ENCODE results near the gene PHPT1. TPM values are rescaled to one million over a fixed set of nuclear protein-coding genes. Genes with fewer than 3 reads are reported as not detected.
"Not testable (repeated sequence)": the region's sequence is repeated elsewhere in the genome, so short reads cannot be mapped to it uniquely, and the experiment has no call there.

PHPT1 gene
- total RNA-seq, 1 experiment from 2014 or later, result 75.5 TPM

GRCh38 chr9:136865041-136865767 is 16.0 kb downstream of the PHPT1 start:
- Histone ChIP-seq H3K27me3 (ENCODE audit: control insufficient read depth, insufficient read depth, low read length) (no peaks in the 10 kb centered on the region), H3K4me3 (ENCODE audit: insufficient read depth, low read depth, low read length) (peak overlapping the region; percentile 82), H3K36me3 (replicated peaks; ENCODE audit: control insufficient read depth, insufficient read depth, low read length) (peaks cover 18% of the 10 kb centered on the region)
- DNase-seq, result no peak

- H3K36me3 ChIP-seq (replicated peaks; ENCODE audit: control insufficient read depth, insufficient read depth, low read length), result peaks cover 18% of the 10 kb centered on the region
- H3K4me3 ChIP-seq (ENCODE audit: insufficient read depth, low read depth, low read length), result peak overlapping the region; percentile 82
- no peaks in the 10 kb centered on the region for H3K27me3 ChIP-seq (ENCODE audit: control insufficient read depth, insufficient read depth, low read length)
- peak; percentile 88 for DNase-seq
Measured at GRCh38 chr9:136865768-136866103, 16.5 kb downstream of the PHPT1 start.

- H3K27me3 ChIP-seq (ENCODE audit: control insufficient read depth, insufficient read depth, low read length); DNase-seq: not testable (repeated sequence)
- H3K4me3 ChIP-seq (ENCODE audit: insufficient read depth, low read depth, low read length), result peak overlapping the region; percentile 82
- H3K36me3 ChIP-seq (replicated peaks; ENCODE audit: control insufficient read depth, insufficient read depth, low read length), result peaks cover 18% of the 10 kb centered on the region
Measured at GRCh38 chr9:136866898-136867421, 17.8 kb downstream of the PHPT1 start.

- Histone ChIP-seq H3K4me3 (ENCODE audit: insufficient read depth, low read depth, low read length) (no peak overlapping the region), H3K36me3 (replicated peaks; ENCODE audit: control insufficient read depth, insufficient read depth, low read length) (peaks cover 14% of the 10 kb centered on the region), H3K27me3 (ENCODE audit: control insufficient read depth, insufficient read depth, low read length) (no peaks in the 10 kb centered on the region)
- no peak for DNase-seq
Measured at GRCh38 chr9:136867480-136867879, 18.3 kb downstream of the PHPT1 start.

- H3K27me3 ChIP-seq (ENCODE audit: control insufficient read depth, insufficient read depth, low read length), result no peaks in the 10 kb centered on the region
- no peak overlapping the region for H3K4me3 ChIP-seq (ENCODE audit: insufficient read depth, low read depth, low read length)
- peak; percentile 11 for DNase-seq
- H3K36me3 ChIP-seq (replicated peaks; ENCODE audit: control insufficient read depth, insufficient read depth, low read length), result peaks cover 9% of the 10 kb centered on the region
Measured at GRCh38 chr9:136867917-136868316, 18.7 kb downstream of the PHPT1 start.

- DNase-seq, result peak; percentile 14
- Histone ChIP-seq H3K27me3 (ENCODE audit: control insufficient read depth, insufficient read depth, low read length) (no peaks in the 10 kb centered on the region), H3K36me3 (replicated peaks; ENCODE audit: control insufficient read depth, insufficient read depth, low read length) (peaks cover 5% of the 10 kb centered on the region), H3K4me3 (ENCODE audit: insufficient read depth, low read depth, low read length) (no peak overlapping the region)
Measured at GRCh38 chr9:136868644-136869043, 19.4 kb downstream of the PHPT1 start.

- not testable (repeated sequence) for DNase-seq; H3K4me3 ChIP-seq (ENCODE audit: insufficient read depth, low read depth, low read length); H3K27me3 ChIP-seq (ENCODE audit: control insufficient read depth, insufficient read depth, low read length); H3K36me3 ChIP-seq (replicated peaks; ENCODE audit: control insufficient read depth, insufficient read depth, low read length)
Measured at GRCh38 chr9:136869611-136870010, 20.4 kb downstream of the PHPT1 start.

GRCh38 chr9:136875155-136875554 is 25.9 kb downstream of the PHPT1 start:
- no peaks in the 10 kb centered on the region for H3K36me3 ChIP-seq (replicated peaks; ENCODE audit: control insufficient read depth, insufficient read depth, low read length)
- DNase-seq, result peak; percentile 20
- H3K4me3 ChIP-seq (ENCODE audit: insufficient read depth, low read depth, low read length), result no peak overlapping the region
- no peaks in the 10 kb centered on the region for H3K27me3 ChIP-seq (ENCODE audit: control insufficient read depth, insufficient read depth, low read length)

- H3K27me3 ChIP-seq (ENCODE audit: control insufficient read depth, insufficient read depth, low read length), result no peaks in the 10 kb centered on the region
- DNase-seq, result no peak
- H3K36me3 ChIP-seq (replicated peaks; ENCODE audit: control insufficient read depth, insufficient read depth, low read length), result no peaks in the 10 kb centered on the region
- H3K4me3 ChIP-seq (ENCODE audit: insufficient read depth, low read depth, low read length), result no peak overlapping the region
Measured at GRCh38 chr9:136876476-136876875, 27.3 kb downstream of the PHPT1 start.

GRCh38 chr9:136880651-136881050 is 31.4 kb downstream of the PHPT1 start:
- Histone ChIP-seq H3K4me3 (ENCODE audit: insufficient read depth, low read depth, low read length) (no peak overlapping the region), H3K27me3 (ENCODE audit: control insufficient read depth, insufficient read depth, low read length) (no peaks in the 10 kb centered on the region), H3K36me3 (replicated peaks; ENCODE audit: control insufficient read depth, insufficient read depth, low read length) (no peaks in the 10 kb centered on the region)
- peak; percentile 72 for DNase-seq

GRCh38 chr9:136881691-136882108 is 32.5 kb downstream of the PHPT1 start:
- no peaks in the 10 kb centered on the region for H3K27me3 ChIP-seq (ENCODE audit: control insufficient read depth, insufficient read depth, low read length)
- no peak overlapping the region for H3K4me3 ChIP-seq (ENCODE audit: insufficient read depth, low read depth, low read length)
- H3K36me3 ChIP-seq (replicated peaks; ENCODE audit: control insufficient read depth, insufficient read depth, low read length), result no peaks in the 10 kb centered on the region
- DNase-seq, result peak; percentile 75

- peak; percentile 64 for DNase-seq
- Histone ChIP-seq H3K36me3 (replicated peaks; ENCODE audit: control insufficient read depth, insufficient read depth, low read length) (no peaks in the 10 kb centered on the region), H3K4me3 (ENCODE audit: insufficient read depth, low read depth, low read length) (no peak overlapping the region), H3K27me3 (ENCODE audit: control insufficient read depth, insufficient read depth, low read length) (no peaks in the 10 kb centered on the region)
Measured at GRCh38 chr9:136882109-136882946, 33.1 kb downstream of the PHPT1 start.

- H3K36me3 ChIP-seq (replicated peaks; ENCODE audit: control insufficient read depth, insufficient read depth, low read length); H3K4me3 ChIP-seq (ENCODE audit: insufficient read depth, low read depth, low read length); DNase-seq; H3K27me3 ChIP-seq (ENCODE audit: control insufficient read depth, insufficient read depth, low read length): not testable (repeated sequence)
Measured at GRCh38 chr9:136882947-136883283, 33.7 kb downstream of the PHPT1 start.

- H3K36me3 ChIP-seq (replicated peaks; ENCODE audit: control insufficient read depth, insufficient read depth, low read length); H3K4me3 ChIP-seq (ENCODE audit: insufficient read depth, low read depth, low read length); H3K27me3 ChIP-seq (ENCODE audit: control insufficient read depth, insufficient read depth, low read length); DNase-seq: not testable (repeated sequence)
Measured at GRCh38 chr9:136883670-136884069, 34.5 kb downstream of the PHPT1 start.

Data from H7 (cell line).